A549 (cell line): Measurements from ENCODE around the gene PTPRD. TPM values are rescaled to one million over a fixed set of nuclear protein-coding genes. Genes with fewer than 3 reads are reported as not detected.

Source experiments
- ATAC-seq, 2 experiments: fragments of 200-7000 bp in 1 of 2; fragments of >200 bp in 1 of 2; cut with Nextera tagmentation in 1 of 2; cut with Tn5 transposase in 1 of 2; 3 replicates each; pipeline versions ENCODE4 v1.8.0 to v1.9.1; 2018 to 2020; ENCODE audit warnings: mild to moderate bottlenecking in 1 of 2, moderate library complexity in 1 of 2
- CTCF ChIA-PET: fragments of 300-600 bp; sonication (Branson Sonifier 250); formaldehyde crosslinking; extraction: SDS; loops from one replicate; lab custom pipeline; 2021; ENCODE audit warnings: antibody characterized with exemption, inconsistent platforms; lab: Yijun Ruan, JAX
- POLR2A ChIA-PET: fragments of 350-600 bp; formaldehyde crosslinking; extraction: SDS; loops from one replicate; lab custom pipeline; 2021; ENCODE audit warnings: antibody characterized with exemption, inconsistent platforms; lab: Yijun Ruan, JAX
- DNase-seq, 2 experiments: peaks; one replicate each; pipeline versions ENCODE4 v3.0.0 to v3.0.0-alpha.2; 2011 to 2016; ENCODE audit warnings: low read depth in 1 of 2, low spot score in 1 of 2
- FAIRE-seq: peaks from 2 replicates; lab custom pipeline; 2011; peaks lifted over from hg19 to GRCh38; lab: Jason Lieb, UNC
- H3K27ac ChIP-seq, 2 experiments: fragments of >200 bp; sonication (Bioruptor Twin); formaldehyde crosslinking; 3 replicates each; pipeline ENCODE4 v1.5.1; 2016 to 2017
- H3K4me1 ChIP-seq: fragments of >200 bp; sonication (Bioruptor Twin); formaldehyde crosslinking; 3 replicates; pipeline ENCODE4 v1.6.1; 2016
- H3K4me2 ChIP-seq: fragments of >200 bp; sonication (Bioruptor Twin); formaldehyde crosslinking; 3 replicates; pipeline ENCODE4 v1.6.1; 2016
- H3K4me3 ChIP-seq: fragments of >200 bp; sonication (Bioruptor Twin); formaldehyde crosslinking; 3 replicates; pipeline ENCODE4 v1.5.1; 2016
- H3K9me3 ChIP-seq: fragments of >200 bp; sonication (Bioruptor Twin); formaldehyde crosslinking; 3 replicates; pipeline ENCODE4 v1.6.1; 2016
- BHLHE40 ChIP-seq: IDR thresholded peaks from 2 replicates; pipeline ENCODE4 v1.6.1; 2012; ENCODE audit warnings: low read depth, low read length, inconsistent platforms
- CHD2 ChIP-seq: fragments of 150-350 bp; IDR thresholded peaks from 2 replicates; pipeline ENCODE4 v1.6.1; 2014; ENCODE audit warnings: low read length; ENCODE audit not compliant: partially characterized antibody
- FOSL2 ChIP-seq, 2 experiments: fragments of 450-650 bp in 1 of 2; fragments of >200 bp in 1 of 2; sonication (Bioruptor Twin) in 1 of 2; formaldehyde crosslinking; IDR thresholded peaks; 2 replicates each; pipeline versions ENCODE4 v1.5.0 to v1.6.1; 2016 to 2020; ENCODE audit warnings: mild to moderate bottlenecking in 1 of 2, moderate library complexity in 1 of 2
- FOXS1 ChIP-seq: fragments of 250-450 bp; sonication (Bioruptor Pico); IDR thresholded peaks from 2 replicates; pipeline ENCODE4 v1.5.0; 2020; ENCODE audit warnings: mild to moderate bottlenecking, moderate library complexity
- HDAC2 ChIP-seq: fragments of 200-600 bp; sonication (generic); IDR thresholded peaks from 2 replicates; pipeline ENCODE4 v1.6.1; 2016
- HOXA7 ChIP-seq: fragments of 250-450 bp; sonication (Bioruptor Pico); IDR thresholded peaks from 2 replicates; pipeline ENCODE4 v1.5.0; 2020; ENCODE audit warnings: mild to moderate bottlenecking, moderate library complexity
- HOXB13 ChIP-seq: fragments of 250-450 bp; sonication (Bioruptor Pico); IDR thresholded peaks from 2 replicates; pipeline ENCODE4 v1.5.0; 2020; ENCODE audit warnings: low read depth, mild to moderate bottlenecking, moderate library complexity
- JUNB ChIP-seq: fragments of >200 bp; sonication (Bioruptor Twin); formaldehyde crosslinking; IDR thresholded peaks from 2 replicates; pipeline ENCODE4 v1.6.1; 2016
- KDM1A ChIP-seq: fragments of 200-600 bp; sonication (generic); IDR thresholded peaks from 2 replicates; pipeline ENCODE4 v1.6.1; 2016; ENCODE audit warnings: low read depth, mild to moderate bottlenecking
- MYC ChIP-seq: IDR thresholded peaks from 2 replicates; pipeline ENCODE4 v1.6.1; 2012; ENCODE audit warnings: mild to moderate bottlenecking, inconsistent platforms, low read length, improper control_type of control experiment, borderline replicate concordance
- NFE2L2 ChIP-seq: fragments of 150-350 bp; conservative IDR thresholded peaks from 2 replicates; pipeline ENCODE4 v1.6.1; 2014; ENCODE audit warnings: low read length
- PBX3 ChIP-seq: IDR thresholded peaks from 2 replicates; pipeline ENCODE4 v1.6.1; 2012
- PHF8 ChIP-seq: fragments of 200-600 bp; sonication (generic); IDR thresholded peaks from 2 replicates; pipeline ENCODE4 v1.6.1; 2016; ENCODE audit warnings: low read depth, mild to moderate bottlenecking, antibody characterized with exemption, moderate library complexity, borderline replicate concordance
- POLR2A ChIP-seq: IDR thresholded peaks from 2 replicates; pipeline ENCODE4 v1.6.1; 2012; ENCODE audit warnings: mild to moderate bottlenecking, low read length
- POLR2AphosphoS2 ChIP-seq: conservative IDR thresholded peaks from 2 replicates; pipeline ENCODE4 v1.6.1; 2012; ENCODE audit warnings: low read length, improper control_type of control experiment, inconsistent platforms
- RARB ChIP-seq: fragments of 250-450 bp; sonication (Bioruptor Pico); IDR thresholded peaks from 2 replicates; pipeline ENCODE4 v1.8.0; 2021; ENCODE audit warnings: mild to moderate bottlenecking, moderate library complexity
- RCOR1 ChIP-seq: fragments of 150-350 bp; IDR thresholded peaks from 2 replicates; pipeline ENCODE4 v1.6.1; 2014; ENCODE audit warnings: antibody characterized with exemption, low read length, low read depth
- RFX5 ChIP-seq: fragments of 450-650 bp; IDR thresholded peaks from 2 replicates; pipeline ENCODE4 v1.7.1; 2014; ENCODE audit warnings: antibody characterized with exemption, mild to moderate bottlenecking, moderate library complexity
- ZC3H11A ChIP-seq: fragments of 450-650 bp; IDR thresholded peaks from 2 replicates; pipeline ENCODE4 v1.6.1; 2014; ENCODE audit warnings: antibody characterized with exemption, mild to moderate bottlenecking
- WGBS: methylation state at CpG from one replicate; pipeline ENCODE4 v1.1.6; 2017; ENCODE audit errors: missing lambda C conversion rate; 5-methylcytosine and 5-hydroxymethylcytosine counted together
- polyA plus RNA-seq, 4 experiments: library from polyadenylated mRNA; depleted of rRNA in 3 of 4; stranded (reverse); fragments of >200 nt; fragmentation: RNase III in 1 of 4; extraction: RNeasy Plus Mini Kit Qiagen cat#74134 plus additional on column Dnase treatment in 1 of 4; gene quantifications; 2 replicates in 3 of 4; 3 replicates in 1 of 4; pipeline ENCODE4 v1.2.3, GENCODE V29; 2011 to 2017
- TF ChIP-seq, protein P1 (sequence below): fragments of 200-600 bp; sonication (generic); IDR thresholded peaks from 2 replicates; pipeline ENCODE4 v1.6.1; 2016; ENCODE audit warnings: antibody characterized with exemption, mild to moderate bottlenecking, moderate library complexity
- TF ChIP-seq, protein P2 (sequence below): fragments of >200 bp; sonication (Bioruptor Twin); formaldehyde crosslinking; IDR thresholded peaks from 3 replicates; pipeline ENCODE4 v1.5.1; 2016
- TF ChIP-seq, protein P3 (sequence below): fragments of 250-450 bp; sonication (Bioruptor Pico); IDR thresholded peaks from 2 replicates; pipeline ENCODE4 v1.5.0; 2021; ENCODE audit warnings: mild to moderate bottlenecking, moderate library complexity, borderline replicate concordance

The PTPRD gene
- polyA plus RNA-seq, 2 of the 4 experiments (the other 2 are of a cell fraction): 0.39 to 1.3 TPM

DNA sequence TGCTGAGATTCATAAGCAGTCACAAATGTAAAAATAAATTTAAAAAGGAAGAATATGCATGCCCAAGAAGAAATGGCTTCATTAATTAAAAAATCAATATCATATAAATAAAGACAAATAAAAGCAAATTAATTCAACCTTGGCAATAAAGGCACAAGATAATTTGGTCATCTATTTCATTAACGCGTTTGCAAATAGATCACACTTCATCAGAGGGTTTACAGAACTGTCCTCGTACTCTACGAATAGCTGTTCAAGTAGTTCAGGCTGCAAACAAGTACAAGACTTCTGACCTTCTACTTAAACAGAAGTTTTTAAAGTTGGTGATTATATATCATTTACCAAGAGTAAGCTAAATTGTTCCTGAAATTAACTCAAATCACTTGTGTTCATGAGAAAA is 2038.0 kb downstream of the PTPRD start:
- no peaks in the 10 kb centered on the region for H3K9me3 ChIP-seq
- DNase-seq (no peak), FAIRE-seq (no peak), ATAC-seq (no peak)
- TF ChIP-seq CHD2: no peak
- no peak for TF ChIP-seq MYC
- TF ChIP-seq POLR2AphosphoS2: no peak
- TF ChIP-seq BHLHE40: no peak
- TF ChIP-seq ZC3H11A: no peak
- TF ChIP-seq RARB (CRISPR knock-in tag): no peak
- TF ChIP-seq POLR2A: no peak
- TF ChIP-seq HDAC2: no peak
- TF ChIP-seq, protein P1, sequence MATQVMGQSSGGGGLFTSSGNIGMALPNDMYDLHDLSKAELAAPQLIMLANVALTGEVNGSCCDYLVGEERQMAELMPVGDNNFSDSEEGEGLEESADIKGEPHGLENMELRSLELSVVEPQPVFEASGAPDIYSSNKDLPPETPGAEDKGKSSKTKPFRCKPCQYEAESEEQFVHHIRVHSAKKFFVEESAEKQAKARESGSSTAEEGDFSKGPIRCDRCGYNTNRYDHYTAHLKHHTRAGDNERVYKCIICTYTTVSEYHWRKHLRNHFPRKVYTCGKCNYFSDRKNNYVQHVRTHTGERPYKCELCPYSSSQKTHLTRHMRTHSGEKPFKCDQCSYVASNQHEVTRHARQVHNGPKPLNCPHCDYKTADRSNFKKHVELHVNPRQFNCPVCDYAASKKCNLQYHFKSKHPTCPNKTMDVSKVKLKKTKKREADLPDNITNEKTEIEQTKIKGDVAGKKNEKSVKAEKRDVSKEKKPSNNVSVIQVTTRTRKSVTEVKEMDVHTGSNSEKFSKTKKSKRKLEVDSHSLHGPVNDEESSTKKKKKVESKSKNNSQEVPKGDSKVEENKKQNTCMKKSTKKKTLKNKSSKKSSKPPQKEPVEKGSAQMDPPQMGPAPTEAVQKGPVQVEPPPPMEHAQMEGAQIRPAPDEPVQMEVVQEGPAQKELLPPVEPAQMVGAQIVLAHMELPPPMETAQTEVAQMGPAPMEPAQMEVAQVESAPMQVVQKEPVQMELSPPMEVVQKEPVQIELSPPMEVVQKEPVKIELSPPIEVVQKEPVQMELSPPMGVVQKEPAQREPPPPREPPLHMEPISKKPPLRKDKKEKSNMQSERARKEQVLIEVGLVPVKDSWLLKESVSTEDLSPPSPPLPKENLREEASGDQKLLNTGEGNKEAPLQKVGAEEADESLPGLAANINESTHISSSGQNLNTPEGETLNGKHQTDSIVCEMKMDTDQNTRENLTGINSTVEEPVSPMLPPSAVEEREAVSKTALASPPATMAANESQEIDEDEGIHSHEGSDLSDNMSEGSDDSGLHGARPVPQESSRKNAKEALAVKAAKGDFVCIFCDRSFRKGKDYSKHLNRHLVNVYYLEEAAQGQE: no peak
- TF ChIP-seq NFE2L2: no peak
- no peak for TF ChIP-seq RCOR1
- TF ChIP-seq JUNB: no peak
- POLR2A ChIA-PET: no interaction called here
- H3K4me1 ChIP-seq: no peaks in the 10 kb centered on the region
- no peak overlapping the region for H3K27ac ChIP-seq
- no peak overlapping the region for H3K4me2 ChIP-seq
- 44% methylated on average over 4 of the region's 4 CpGs for WGBS
- no peak overlapping the region for H3K4me3 ChIP-seq
- CTCF ChIA-PET: no interaction called here

DNA sequence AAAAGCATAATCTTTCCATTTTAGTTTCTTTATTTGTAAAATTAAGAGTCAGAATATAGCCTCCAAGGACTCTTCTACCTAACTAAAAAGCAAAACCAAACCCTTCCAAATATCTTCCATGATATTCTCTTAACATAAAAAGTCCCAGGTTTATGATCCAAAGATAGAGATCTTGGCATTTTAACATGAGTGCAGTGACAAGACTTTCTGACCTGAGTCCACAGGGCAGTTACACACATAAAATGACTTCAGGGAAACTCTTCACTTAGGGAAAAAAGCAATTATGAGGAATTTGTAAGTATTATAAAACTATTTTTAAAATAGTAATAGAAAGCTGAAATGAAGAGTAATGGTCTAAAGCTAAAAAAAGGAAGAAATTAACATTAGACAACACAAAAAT is 2040.6 kb downstream of the PTPRD start:
- Histone ChIP-seq H3K9me3 (no peaks in the 10 kb centered on the region), H3K4me1 (no peaks in the 10 kb centered on the region), H3K4me3 (no peak overlapping the region), H3K4me2 (no peak overlapping the region), H3K27ac (no peak overlapping the region)
- ATAC-seq (no peak), DNase-seq (no peak), FAIRE-seq (no peak)
- CTCF ChIA-PET: no interaction called here
- POLR2A ChIA-PET: no interaction called here
- no peak for TF ChIP-seq JUNB
- no peak for TF ChIP-seq PHF8
- no peak for TF ChIP-seq HOXB13
- TF ChIP-seq RFX5: no peak
- TF ChIP-seq PBX3: no peak
- TF ChIP-seq FOXS1 (CRISPR knock-in tag): no peak
- TF ChIP-seq KDM1A: no peak
- no peak for TF ChIP-seq FOSL2 (IDR thresholded peaks at IDR 0.05)
- TF ChIP-seq FOSL2 (CRISPR knock-in tag; IDR thresholded peaks at IDR 0.05): no peak
- TF ChIP-seq, protein P2, sequence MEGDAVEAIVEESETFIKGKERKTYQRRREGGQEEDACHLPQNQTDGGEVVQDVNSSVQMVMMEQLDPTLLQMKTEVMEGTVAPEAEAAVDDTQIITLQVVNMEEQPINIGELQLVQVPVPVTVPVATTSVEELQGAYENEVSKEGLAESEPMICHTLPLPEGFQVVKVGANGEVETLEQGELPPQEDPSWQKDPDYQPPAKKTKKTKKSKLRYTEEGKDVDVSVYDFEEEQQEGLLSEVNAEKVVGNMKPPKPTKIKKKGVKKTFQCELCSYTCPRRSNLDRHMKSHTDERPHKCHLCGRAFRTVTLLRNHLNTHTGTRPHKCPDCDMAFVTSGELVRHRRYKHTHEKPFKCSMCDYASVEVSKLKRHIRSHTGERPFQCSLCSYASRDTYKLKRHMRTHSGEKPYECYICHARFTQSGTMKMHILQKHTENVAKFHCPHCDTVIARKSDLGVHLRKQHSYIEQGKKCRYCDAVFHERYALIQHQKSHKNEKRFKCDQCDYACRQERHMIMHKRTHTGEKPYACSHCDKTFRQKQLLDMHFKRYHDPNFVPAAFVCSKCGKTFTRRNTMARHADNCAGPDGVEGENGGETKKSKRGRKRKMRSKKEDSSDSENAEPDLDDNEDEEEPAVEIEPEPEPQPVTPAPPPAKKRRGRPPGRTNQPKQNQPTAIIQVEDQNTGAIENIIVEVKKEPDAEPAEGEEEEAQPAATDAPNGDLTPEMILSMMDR: no peak
- no peak for TF ChIP-seq POLR2A
- TF ChIP-seq, protein P3, sequence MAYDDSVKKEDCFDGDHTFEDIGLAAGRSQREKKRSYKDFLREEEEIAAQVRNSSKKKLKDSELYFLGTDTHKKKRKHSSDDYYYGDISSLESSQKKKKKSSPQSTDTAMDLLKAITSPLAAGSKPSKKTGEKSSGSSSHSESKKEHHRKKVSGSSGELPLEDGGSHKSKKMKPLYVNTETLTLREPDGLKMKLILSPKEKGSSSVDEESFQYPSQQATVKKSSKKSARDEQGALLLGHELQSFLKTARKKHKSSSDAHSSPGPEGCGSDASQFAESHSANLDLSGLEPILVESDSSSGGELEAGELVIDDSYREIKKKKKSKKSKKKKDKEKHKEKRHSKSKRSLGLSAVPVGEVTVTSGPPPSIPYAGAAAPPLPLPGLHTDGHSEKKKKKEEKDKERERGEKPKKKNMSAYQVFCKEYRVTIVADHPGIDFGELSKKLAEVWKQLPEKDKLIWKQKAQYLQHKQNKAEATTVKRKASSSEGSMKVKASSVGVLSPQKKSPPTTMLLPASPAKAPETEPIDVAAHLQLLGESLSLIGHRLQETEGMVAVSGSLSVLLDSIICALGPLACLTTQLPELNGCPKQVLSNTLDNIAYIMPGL (CRISPR knock-in tag): no peak
- TF ChIP-seq HOXA7: no peak
